IgD-negative memory B cell (primary cell): ENCODE data around the gene BMPR1A. TPM values are rescaled to one million over a fixed set of nuclear protein-coding genes. Genes with fewer than 3 reads are reported as not detected.
"Not testable (repeated sequence)": the region's sequence is repeated elsewhere in the genome, so short reads cannot be mapped to it uniquely, and the experiment has no call there.

Experiments
- H3K27ac Mint-ChIP-seq, 3 donors: one replicate each; pipeline ENCODE4 v1.8.0; 2020 to 2022; ENCODE audit warnings: mild to moderate bottlenecking in 3 of 3, mixed read lengths in 3 of 3, moderate library complexity in 1 of 3
- H3K27me3 Mint-ChIP-seq: one replicate; pipeline ENCODE4 v1.8.0; 2021; ENCODE audit warnings: mixed read lengths
- H3K36me3 Mint-ChIP-seq: one replicate; pipeline ENCODE4 v1.8.0; 2020; ENCODE audit warnings: mild to moderate bottlenecking, mixed read lengths
- H3K4me1 Mint-ChIP-seq, 3 donors: one replicate each; pipeline ENCODE4 v1.8.0; 2020 to 2022; ENCODE audit warnings: mixed read lengths in 3 of 3, mild to moderate bottlenecking in 1 of 3
- H3K4me3 Mint-ChIP-seq, 4 donors: one replicate each; pipeline ENCODE4 v1.8.0; 2020 to 2022; ENCODE audit warnings: mild to moderate bottlenecking in 4 of 4, mixed read lengths in 4 of 4, moderate library complexity in 3 of 4
- H3K9me3 Mint-ChIP-seq, 3 donors: one replicate each; pipeline ENCODE4 v1.8.0; 2020 to 2021; ENCODE audit warnings: mixed read lengths in 3 of 3, mild to moderate bottlenecking in 1 of 3
- polyA plus RNA-seq: library from polyadenylated mRNA; unstranded; fragments of 300-500 nt; fragmentation: Illumina TruSeq; gene quantifications from one replicate; pipeline ENCODE4 v1.2.3, GENCODE V29; 2021

BMPR1A gene
- polyA plus RNA-seq, 1 donor from 2014 or later = 5.0 TPM

DNA sequence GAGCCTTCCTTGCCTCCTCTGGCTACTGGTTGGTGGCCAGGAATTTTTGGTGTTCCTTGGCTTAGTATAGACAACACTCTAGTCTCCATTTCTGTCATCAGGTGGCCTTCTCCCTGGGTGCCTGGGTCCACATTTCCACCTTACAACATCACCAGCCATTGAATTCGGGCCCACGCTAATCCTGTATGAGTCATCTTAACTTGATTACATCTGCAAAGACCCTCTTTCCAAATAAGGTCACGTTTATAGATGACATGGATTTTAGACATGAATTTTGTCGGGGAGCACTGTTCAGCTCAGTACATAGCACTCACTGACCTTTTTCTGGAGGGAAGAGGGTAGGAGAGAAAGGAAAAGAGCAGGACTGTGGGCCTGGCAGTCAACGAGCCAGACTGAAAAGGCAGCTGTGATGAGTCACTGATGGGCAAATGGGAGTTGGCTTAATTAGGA is 161.6 kb downstream of the BMPR1A start:
- Mint-ChIP-seq H3K27ac (no peak overlapping the region), H3K27me3 (no peaks in the 10 kb centered on the region), H3K36me3 (peaks cover 12% of the 10 kb centered on the region), H3K4me3 (no peak overlapping the region), H3K9me3 (no peaks in the 10 kb centered on the region), H3K4me1 (no peaks in the 10 kb centered on the region)

DNA sequence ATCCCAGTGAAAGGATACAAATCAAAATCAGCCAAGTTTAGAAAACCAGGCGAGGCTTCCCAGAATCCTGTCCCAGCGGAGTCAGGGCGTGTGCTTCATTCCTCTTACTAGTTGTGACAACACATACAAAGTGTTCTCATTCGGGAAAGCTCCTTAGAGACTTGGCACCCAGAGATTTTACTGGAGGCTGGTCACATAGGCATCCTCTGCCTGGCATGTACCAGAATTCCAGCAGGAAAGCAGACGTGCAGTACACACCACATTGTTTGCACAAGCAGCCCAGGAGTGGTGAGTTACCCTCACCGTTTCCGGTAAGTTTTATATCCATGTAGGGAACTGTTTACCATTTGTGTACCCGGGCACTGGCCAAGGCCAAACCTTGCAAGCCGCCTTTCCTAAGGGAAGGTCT is 166.1 kb downstream of the BMPR1A start:
- H3K36me3 Mint-ChIP-seq = peaks cover 2% of the 10 kb centered on the region
- H3K4me1 Mint-ChIP-seq = no peaks in the 10 kb centered on the region
- H3K27me3 Mint-ChIP-seq = no peaks in the 10 kb centered on the region
- no peak overlapping the region for H3K4me3 Mint-ChIP-seq
- H3K27ac Mint-ChIP-seq = peak overlapping the region in 1 of 3 donors; percentile 24
- H3K9me3 Mint-ChIP-seq = no peaks in the 10 kb centered on the region

DNA sequence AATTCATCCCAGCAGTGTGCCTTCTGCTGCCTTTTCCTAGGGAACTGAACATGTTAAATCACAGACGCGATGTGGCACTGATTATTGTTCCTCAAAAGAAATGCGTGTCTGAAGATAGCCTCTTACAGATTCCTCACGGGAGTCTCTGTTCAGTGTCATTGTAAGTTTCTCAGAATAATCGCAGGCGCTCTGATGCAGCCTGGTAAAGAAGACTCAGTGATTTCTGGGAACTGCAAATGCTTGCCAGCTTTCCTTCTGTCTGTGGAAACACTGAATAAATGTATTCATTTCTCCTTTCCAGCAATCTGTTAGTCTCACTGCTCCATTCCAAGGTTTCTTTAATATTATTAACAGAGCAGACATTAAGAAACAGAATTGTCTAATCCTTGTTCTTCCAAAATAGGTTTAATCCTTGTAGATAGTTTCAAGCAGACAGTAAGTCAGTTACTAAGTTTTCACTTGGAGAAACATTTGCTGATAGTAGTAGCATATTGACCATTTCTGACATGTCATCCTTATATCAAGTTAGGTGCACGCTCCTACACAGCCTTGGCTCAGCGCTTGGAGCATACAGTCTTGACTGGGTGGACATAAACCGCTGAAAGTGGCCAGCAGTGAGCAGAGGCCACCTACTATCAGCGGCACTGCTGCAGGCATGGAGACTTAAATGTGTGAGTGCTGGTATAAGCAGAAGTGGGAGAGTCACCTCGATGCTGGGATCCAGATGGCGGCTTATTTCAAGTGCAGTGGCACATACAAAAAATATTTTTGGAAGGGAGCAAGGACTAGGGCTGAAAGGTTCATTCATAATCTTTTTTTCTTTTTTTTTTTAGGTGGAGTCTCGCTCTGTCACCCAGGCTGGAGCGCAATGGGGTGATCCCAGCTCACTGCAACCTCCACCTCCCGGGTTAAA is 173.3 kb downstream of the BMPR1A start:
- peaks cover 5% of the 10 kb centered on the region for H3K36me3 Mint-ChIP-seq
- no peaks in the 10 kb centered on the region for H3K9me3 Mint-ChIP-seq
- H3K4me3 Mint-ChIP-seq = no peak overlapping the region
- H3K27ac Mint-ChIP-seq = no peak overlapping the region
- H3K4me1 Mint-ChIP-seq = no peaks in the 10 kb centered on the region
- no peaks in the 10 kb centered on the region for H3K27me3 Mint-ChIP-seq

DNA sequence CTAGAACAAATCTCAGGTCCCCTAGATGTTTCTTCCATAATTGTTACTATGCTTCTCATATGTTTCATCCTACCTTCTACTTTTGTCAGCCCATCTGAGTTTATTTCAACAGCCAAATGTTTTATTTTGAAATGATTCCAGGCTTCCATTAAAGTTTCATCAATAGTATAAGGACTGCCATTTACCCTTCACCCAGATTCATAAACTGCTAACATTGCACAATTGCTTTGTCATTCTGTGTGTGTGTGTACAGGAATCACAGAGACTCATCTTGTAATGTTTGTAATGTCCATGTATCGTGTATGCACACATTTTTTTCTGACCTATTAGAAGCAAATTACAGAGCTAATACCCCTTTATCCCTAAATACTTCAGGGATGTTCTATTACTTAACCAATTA is 175.5 kb downstream of the BMPR1A start:
- peaks cover 5% of the 10 kb centered on the region for H3K36me3 Mint-ChIP-seq

DNA sequence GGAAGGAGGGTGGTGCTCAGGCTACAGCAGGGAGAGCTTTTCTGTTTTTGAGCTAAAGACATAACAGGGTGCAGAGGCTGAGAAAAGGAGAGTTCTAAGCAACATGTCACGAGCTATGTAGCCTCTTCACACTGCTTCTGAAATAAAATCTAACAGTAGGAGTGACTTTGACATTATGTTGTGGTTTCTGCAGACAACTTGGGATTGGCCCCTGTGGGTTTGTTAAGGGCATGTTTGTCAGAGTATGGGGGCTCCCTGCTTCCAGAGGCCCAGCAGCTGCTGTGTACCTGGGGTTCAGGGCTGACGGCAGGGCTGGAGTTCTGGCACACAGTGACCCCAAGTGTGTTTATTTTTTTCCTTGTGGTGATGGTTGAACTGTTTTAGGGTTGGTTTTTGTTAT is 176.3 kb downstream of the BMPR1A start:
- no peaks in the 10 kb centered on the region for H3K9me3 Mint-ChIP-seq
- H3K4me1 Mint-ChIP-seq = peaks cover 0 to 1% (median 0%) of the 10 kb centered on the region in 3 donors
- no peaks in the 10 kb centered on the region for H3K27me3 Mint-ChIP-seq
- H3K27ac Mint-ChIP-seq = no peak overlapping the region
- peaks cover 5% of the 10 kb centered on the region for H3K36me3 Mint-ChIP-seq
- no peak overlapping the region for H3K4me3 Mint-ChIP-seq

More for the DNA sequence above, 175.5 kb downstream of the BMPR1A start:
- Mint-ChIP-seq H3K4me1 (peaks cover 0 to 1% (median 0%) of the 10 kb centered on the region in 3 donors), H3K9me3 (no peaks in the 10 kb centered on the region), H3K27ac (no peak overlapping the region), H3K4me3 (no peak overlapping the region), H3K27me3 (no peaks in the 10 kb centered on the region)

DNA sequence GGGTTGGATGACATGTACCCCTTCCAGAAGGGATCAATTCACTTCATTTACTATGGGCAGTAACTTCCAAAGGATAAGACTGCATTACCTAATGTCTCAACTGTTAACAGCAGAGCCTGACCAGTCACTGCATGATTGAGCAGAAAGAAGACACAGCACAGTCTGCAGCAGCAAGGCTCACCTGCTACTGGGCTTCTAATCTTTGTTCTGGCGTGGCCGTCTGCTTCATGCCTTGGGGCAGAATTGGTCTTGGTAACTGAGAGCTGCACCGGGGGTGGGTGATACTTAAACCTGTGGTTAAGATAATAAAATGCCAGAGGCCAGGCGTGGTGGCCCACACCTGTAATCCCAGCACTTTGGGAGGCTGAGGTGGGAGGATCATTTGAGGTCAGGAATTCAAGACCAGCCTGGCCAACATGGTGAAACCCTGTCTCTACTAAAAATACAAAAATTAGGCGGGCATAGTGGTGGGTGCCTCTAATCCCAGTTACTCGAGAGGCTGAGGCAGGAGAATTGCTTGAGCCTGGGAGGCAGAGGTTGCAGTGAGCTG is 177.8 kb downstream of the BMPR1A start:
- H3K9me3 Mint-ChIP-seq = not testable (repeated sequence)

DNA sequence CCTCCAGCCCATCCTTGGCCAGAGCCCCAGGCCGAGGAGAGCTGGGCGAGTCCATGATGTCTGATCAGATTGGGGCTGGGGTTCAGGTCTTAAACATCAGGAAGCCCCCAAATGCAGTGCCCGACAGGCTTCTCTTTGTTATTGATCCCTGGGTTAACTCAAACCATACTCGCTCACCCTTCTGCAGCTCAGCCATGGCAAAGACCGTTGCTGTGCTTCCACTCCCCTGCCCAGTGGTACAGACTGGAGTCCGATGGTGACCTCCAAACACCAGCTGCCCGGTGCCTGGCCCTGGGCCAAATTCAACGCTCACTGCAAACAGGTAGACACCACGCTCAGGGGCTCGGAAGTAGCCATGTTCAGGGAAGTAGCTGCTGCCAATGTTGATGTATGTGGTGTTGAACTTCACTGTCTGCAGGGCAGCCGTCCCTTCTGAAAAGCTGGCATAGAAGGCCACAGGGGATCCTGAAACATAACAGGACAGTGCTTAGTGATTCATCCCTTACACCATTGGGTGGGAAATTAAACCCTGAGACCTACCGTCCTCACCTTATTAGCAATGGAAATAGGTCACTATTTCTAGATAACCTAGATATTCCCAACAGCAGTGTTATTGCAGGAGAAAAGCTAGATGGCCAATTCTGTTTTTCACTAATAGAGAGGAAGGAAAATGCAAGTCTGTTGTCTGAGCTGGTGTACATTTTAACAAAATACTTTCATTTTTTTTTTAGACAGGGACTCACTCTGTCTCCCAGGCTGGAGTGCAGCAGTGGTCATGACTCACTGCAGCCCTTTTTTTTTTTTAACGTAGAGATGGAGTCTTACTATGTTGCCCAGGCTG is 180.5 kb downstream of the BMPR1A start:
- Mint-ChIP-seq H3K4me3 (no peak overlapping the region), H3K27ac (no peak overlapping the region), H3K36me3 (peaks cover 2% of the 10 kb centered on the region), H3K9me3 (no peaks in the 10 kb centered on the region), H3K4me1 (peaks cover 0 to 1% (median 1%) of the 10 kb centered on the region in 3 donors), H3K27me3 (no peaks in the 10 kb centered on the region)

More for the DNA sequence above, 177.8 kb downstream of the BMPR1A start:
- H3K4me3 Mint-ChIP-seq, H3K27ac Mint-ChIP-seq, H3K27me3 Mint-ChIP-seq, H3K4me1 Mint-ChIP-seq, H3K36me3 Mint-ChIP-seq: not testable (repeated sequence)

DNA sequence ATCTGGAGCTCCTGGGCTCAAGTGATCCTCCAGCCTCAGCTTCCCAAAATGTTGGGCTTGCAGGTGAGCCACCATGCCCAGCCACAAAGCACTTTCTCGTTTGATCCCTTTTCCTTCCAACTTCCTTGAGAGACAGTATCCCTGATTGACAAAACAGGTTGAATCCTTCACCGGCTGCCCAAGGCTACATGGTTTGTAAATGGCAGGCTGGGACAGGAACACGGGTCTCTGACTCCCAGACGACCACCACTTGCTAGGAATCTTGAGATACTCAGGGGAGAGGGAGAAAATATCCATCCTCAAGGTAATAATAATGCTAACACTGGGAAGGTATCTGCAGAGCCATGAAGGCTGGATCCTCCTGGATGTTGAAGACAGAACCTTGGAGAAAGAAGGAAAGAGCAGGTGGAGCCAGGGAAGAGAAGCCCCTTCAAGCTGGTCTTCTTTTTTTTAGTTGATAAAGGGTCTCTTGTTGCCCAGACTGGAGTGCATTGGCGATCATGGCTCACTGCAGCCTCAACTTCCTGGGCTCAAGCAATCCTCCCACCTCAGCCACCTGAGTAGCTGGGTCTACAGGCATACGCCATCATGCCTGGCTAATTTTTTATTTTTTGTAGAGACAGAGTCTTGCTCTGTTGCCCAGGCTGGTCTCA is 181.2 kb downstream of the BMPR1A start:
- Mint-ChIP-seq H3K36me3 (peaks cover 2% of the 10 kb centered on the region), H3K27me3 (no peaks in the 10 kb centered on the region), H3K4me1 (peaks cover 0 to 1% (median 1%) of the 10 kb centered on the region in 3 donors), H3K4me3 (peak overlapping the region in 1 of 4 donors; percentile 41), H3K9me3 (no peaks in the 10 kb centered on the region), H3K27ac (no peak overlapping the region)

DNA sequence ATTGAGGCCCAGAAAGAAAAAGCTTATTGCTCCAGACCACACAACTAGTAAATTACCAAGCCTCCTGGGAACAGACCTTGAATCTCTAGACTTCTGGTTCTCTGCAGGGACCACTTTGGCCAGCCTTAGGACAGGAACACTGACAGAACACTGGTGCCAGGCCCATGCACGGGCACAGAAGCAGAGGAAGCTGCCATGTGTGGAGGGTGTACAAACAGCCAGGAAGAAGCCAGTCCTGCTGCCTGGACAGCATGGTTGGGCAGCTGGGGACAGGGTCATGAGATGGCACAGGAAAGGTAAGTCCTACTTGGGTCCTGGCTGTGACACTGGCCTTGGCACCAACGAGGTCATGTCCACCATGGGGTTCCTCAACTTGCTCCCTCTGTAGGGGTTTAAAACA is 181.8 kb downstream of the BMPR1A start:
- Mint-ChIP-seq H3K36me3 (no peaks in the 10 kb centered on the region), H3K27me3 (no peaks in the 10 kb centered on the region), H3K27ac (peak overlapping the region in 1 of 3 donors; percentile 53), H3K4me3 (no peak overlapping the region), H3K4me1 (peaks cover 0 to 1% (median 1%) of the 10 kb centered on the region in 3 donors), H3K9me3 (no peaks in the 10 kb centered on the region)

DNA sequence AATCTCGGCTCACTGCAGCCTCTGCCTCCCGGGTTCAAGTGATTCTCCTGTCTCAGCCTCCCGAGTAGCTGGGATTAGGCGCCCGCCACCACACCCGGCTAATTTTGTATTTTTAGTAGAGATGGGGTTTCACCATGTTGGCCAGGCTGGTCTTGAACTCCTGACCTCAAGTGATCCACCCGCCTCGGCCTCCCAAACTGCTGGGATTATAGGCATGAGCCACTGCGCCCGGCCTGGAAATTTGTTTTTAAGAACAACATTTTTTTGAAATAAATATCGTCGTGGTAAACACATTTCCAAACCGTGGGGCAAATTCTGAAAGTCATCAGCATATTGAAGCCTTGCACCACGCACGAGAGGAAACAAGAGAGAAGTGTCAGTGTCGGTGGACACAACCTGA is 183.7 kb downstream of the BMPR1A start:
- not testable (repeated sequence) for H3K9me3 Mint-ChIP-seq, H3K36me3 Mint-ChIP-seq, H3K27me3 Mint-ChIP-seq, H3K4me1 Mint-ChIP-seq, H3K27ac Mint-ChIP-seq
- H3K4me3 Mint-ChIP-seq = peak overlapping the region in 2 of 4 donors; percentile 68 to 76

DNA sequence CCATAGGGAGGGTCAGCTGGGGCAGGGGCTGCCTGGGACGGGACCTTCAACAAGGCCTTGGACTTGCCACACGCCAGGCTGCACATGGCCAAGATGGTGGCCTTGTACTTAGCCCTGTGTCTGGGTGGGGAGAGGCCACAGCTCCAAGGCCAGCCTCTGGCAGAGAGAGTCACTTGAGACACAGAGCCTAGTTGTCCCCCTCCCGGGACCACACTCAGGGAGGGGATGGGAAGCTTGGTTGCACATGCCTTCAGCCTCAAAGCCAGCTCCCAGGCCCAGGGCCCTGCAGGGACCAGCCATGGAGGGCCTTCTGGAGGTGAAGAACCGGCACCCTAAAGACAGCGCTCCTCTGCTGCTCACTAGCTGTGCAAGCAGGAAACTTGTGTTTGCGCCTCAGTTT is 184.3 kb downstream of the BMPR1A start:
- H3K27me3 Mint-ChIP-seq = no peaks in the 10 kb centered on the region
- H3K36me3 Mint-ChIP-seq = no peaks in the 10 kb centered on the region
- H3K4me1 Mint-ChIP-seq = peaks cover 0 to 1% (median 1%) of the 10 kb centered on the region in 3 donors
- no peaks in the 10 kb centered on the region for H3K9me3 Mint-ChIP-seq
- H3K27ac Mint-ChIP-seq = no peak overlapping the region
- H3K4me3 Mint-ChIP-seq = no peak overlapping the region

DNA sequence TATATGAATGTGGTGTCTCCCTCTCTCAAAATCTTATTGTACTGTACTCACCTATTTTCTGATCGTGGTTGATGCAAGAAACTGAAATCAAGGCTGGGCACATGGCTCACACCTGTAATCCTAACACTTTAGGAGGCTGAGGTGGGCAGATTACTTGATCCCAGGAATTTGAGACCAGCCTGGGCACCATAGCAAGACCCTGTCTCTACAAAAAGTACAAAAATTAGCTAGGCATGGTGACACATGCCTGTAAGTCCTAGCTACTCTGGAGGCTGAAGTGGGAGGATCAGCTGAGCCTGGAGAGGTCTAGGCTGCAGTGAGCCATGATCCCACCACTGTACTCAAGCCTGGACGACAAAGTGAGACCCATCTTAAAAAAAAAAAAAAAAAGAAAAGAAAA is 185.0 kb downstream of the BMPR1A start:
- Mint-ChIP-seq H3K4me3 (no peak overlapping the region), H3K27ac (no peak overlapping the region), H3K9me3 (no peaks in the 10 kb centered on the region), H3K4me1 (peaks cover 0 to 1% (median 0%) of the 10 kb centered on the region in 3 donors), H3K27me3 (peaks cover 2% of the 10 kb centered on the region), H3K36me3 (no peaks in the 10 kb centered on the region)

DNA sequence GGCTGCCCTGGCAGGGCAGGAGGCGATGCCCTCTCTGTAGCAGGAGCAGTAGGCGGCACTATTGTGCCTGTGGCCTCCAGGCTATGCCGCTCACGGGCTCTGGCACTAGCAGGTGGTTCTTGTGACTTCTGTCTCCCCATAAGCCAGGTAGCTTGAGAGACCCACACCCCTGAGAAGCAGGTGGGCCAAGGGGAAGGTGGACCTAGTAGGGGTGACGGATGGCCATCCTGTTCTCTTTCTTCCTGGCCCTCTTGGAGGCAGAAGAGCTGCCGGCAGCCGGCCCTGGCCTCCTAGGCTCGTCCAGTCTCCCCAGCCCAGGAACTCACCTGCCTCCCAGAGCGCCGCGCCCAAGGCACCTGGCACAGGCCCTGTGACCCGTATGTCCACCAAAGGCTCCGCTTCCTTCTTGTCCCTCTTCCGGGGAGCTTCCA is 185.6 kb downstream of the BMPR1A start:
- Mint-ChIP-seq H3K4me1 (peaks cover 0 to 1% (median 0%) of the 10 kb centered on the region in 3 donors), H3K9me3 (no peaks in the 10 kb centered on the region), H3K27me3 (peaks cover 7% of the 10 kb centered on the region), H3K4me3 (no peak overlapping the region), H3K36me3 (no peaks in the 10 kb centered on the region), H3K27ac (peak overlapping the region in 1 of 3 donors; percentile 62)

DNA sequence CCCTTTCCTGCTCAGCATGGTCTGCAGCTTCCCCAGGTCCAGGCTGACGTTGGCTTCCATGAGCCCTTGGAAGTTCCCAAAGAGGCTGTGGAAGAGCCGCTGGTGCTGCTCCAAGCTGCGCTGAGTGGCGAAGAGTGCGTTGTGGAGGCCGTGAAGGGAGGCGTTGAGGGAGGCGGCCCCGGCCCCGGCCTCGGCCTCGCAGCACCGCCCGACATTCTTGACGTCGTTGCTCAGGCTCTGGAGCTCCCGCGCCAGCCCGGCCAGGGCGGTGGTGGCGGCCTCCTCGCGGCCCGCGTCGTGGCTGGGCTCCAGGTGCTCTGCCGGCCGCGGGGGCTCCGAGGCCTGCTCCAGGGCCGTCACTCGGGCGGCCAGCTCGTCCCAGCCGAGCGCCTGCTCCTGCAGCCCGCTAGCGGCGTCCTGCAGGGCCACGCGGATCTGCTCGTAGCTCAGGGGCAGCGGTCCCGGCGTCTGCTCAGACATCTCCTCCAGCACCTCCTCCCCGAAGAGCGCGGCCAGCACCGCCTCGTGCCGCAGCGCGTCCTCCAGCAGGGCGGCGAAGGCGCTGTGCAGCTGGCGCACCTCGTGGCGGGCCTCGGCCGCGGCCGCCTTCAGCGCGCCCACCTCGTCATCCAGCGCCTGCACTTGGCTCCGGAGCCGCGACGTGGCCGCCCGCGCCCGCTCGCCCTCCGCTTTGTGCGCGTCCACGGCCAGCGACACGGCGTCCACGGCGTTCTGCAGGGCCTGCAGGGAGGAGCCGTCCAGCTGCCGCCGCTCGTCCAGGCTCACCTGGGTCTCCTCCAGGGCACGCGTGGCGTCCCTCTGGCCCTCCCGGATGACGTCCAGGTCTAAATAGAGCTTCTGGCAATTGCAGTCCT is 186.3 kb downstream of the BMPR1A start:
- no peaks in the 10 kb centered on the region for H3K36me3 Mint-ChIP-seq

More for the DNA sequence above, 186.3 kb downstream of the BMPR1A start:
- Mint-ChIP-seq H3K9me3 (no peaks in the 10 kb centered on the region), H3K27ac (peak overlapping the region in 1 of 3 donors; percentile 62), H3K4me3 (no peak overlapping the region), H3K4me1 (peaks cover 0 to 1% (median 0%) of the 10 kb centered on the region in 3 donors), H3K27me3 (peaks cover 9% of the 10 kb centered on the region)
